ENCODE results near the gene BTBD10. TPM values are rescaled to one million over a fixed set of nuclear protein-coding genes. Genes with fewer than 3 reads are reported as not detected.

Gene BTBD10
- total RNA-seq, result 10 to 100 TPM; 20.9 to 21.0 TPM

DNA sequence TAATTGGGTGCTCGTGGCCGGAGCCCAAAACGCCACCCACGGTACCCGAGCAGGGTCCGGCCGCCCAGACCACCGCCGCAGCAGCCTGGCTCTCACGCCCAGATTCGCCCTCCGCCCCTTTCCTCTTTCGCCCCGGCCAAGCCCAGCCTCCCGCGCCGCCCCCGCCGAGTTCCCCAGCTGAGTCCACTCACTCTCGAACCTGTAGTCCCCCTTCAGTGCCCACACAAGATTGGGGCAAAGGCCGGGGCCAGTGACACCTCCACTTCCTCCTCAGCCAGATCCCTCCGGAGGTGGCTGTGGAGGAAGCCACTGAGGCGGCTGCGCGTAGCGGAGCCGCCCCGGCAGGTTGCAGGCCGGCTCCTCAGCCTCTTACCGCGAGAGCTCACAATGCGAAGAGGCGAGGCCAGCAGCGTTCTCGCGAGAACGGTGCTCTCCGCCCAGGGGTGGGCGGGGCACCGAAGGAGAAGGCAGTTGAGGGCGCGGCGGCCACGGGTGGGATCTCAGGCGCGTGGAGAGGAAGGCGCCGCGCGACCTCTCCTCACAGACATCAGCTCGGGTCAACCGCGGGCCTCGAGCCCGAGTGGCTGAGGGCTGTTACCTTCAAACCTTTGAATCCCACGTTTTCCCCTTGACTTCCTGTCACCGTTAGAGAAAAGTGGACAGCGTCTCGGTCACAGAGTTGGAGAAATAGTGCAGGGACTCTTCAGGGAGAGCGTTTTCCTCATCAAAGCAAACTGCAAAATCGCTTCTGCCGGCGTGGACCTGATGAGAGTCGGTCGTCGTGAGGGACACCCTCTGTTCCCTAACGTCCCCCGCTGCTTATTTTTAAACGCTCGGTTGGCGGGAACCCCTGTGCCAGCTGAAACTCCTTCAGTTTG lies at the start of gene BTBD10:
Gene BTBD10 (minus strand): TSS at position 322 of the 878 bp plus-strand sequence. CDS start 18,098 bp downstream, outside the sequence.
- Mint-ChIP-seq H3K4me3 (peak within 1 kb of the TSS; percentile 99), H3K27me3 (ENCODE audit: low read depth) (no peaks in the 10 kb centered on the region), H3K36me3 (ENCODE audit: low read depth) (peaks cover 11% of the 10 kb centered on the region)

GRCh38 chr11:13503393-13503792 lies 40.4 kb upstream of the BTBD10 start:
- Mint-ChIP-seq H3K9me3 (no peaks in the 10 kb centered on the region), H3K4me3 (no peak overlapping the region), H3K4me1 (ENCODE audit: low read depth) (no peaks in the 10 kb centered on the region), H3K27ac (no peak overlapping the region), H3K27me3 (ENCODE audit: low read depth) (peaks cover 11% of the 10 kb centered on the region), H3K36me3 (ENCODE audit: low read depth) (no peaks in the 10 kb centered on the region)
- CTCF ChIA-PET, result interaction anchor here (0.6 kb wide), 1 partner anchor 716 kb away, joined by 5 read pairs; no protein-coding TSS in a partner anchor
- no peak for DNase-seq
- intact Hi-C loops (cut with micrococcal nuclease), result no loop called here

More for the DNA sequence above, at the start of gene BTBD10:
- Mint-ChIP-seq H3K27ac (peak within 1 kb of the TSS; percentile 96), H3K9me3 (no peaks in the 10 kb centered on the region), H3K4me1 (ENCODE audit: low read depth) (peaks cover 33% of the 10 kb centered on the region)
- DNase-seq, result peak; percentile 94
- CTCF ChIA-PET, result interaction anchor here (0.8 to 3.4 kb wide), 3 partner anchors 15 to 204 kb away, joined by 3 to 20 read pairs (median 3); no protein-coding TSS in a partner anchor
- intact Hi-C loops (cut with micrococcal nuclease), result loop anchor here (1.0 to 2.0 kb wide), 7 partner anchors 34 to 406 kb away; partner anchors contain the start of genes BMAL1 and FAR1

DNA sequence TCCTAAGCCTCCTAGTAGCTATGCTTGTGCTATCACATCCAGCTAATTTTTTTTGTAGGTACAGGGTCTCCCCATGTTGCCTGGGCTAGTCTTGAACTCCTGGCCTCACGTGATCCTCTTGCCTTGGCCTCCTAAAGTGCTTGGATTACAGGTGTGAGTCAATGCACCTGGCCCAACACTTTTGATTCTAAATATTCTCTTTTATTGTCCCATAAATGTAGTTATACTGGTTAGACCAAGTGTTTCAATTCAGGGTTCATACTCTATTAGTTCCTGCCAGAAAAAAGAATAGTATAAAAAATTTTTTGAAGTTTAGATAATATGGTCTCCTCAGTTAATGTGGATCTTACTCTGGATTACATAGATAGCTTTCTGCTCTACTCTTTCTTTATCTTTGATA lies 39.5 kb upstream of the BTBD10 start:
- peaks cover 14% of the 10 kb centered on the region for H3K27me3 Mint-ChIP-seq (ENCODE audit: low read depth)
- intact Hi-C loops (cut with micrococcal nuclease), result no loop called here
- no peaks in the 10 kb centered on the region for H3K9me3 Mint-ChIP-seq
- CTCF ChIA-PET, result interaction anchor here (0.6 kb wide), 1 partner anchor 715 kb away, joined by 5 read pairs; no protein-coding TSS in a partner anchor
- H3K4me1 Mint-ChIP-seq (ENCODE audit: low read depth), result no peaks in the 10 kb centered on the region
- H3K36me3 Mint-ChIP-seq (ENCODE audit: low read depth), result no peaks in the 10 kb centered on the region
- H3K4me3 Mint-ChIP-seq, result no peak overlapping the region
- no peak overlapping the region for H3K27ac Mint-ChIP-seq
- DNase-seq, result no peak

- H3K36me3 Mint-ChIP-seq (ENCODE audit: low read depth), result no peaks in the 10 kb centered on the region
- no peak within 1 kb of the TSS for H3K4me3 Mint-ChIP-seq
- CTCF ChIA-PET, result no interaction called here
- intact Hi-C loops (cut with micrococcal nuclease), result no loop called here
- H3K27me3 Mint-ChIP-seq (ENCODE audit: low read depth), result peaks cover 10% of the 10 kb centered on the region
- DNase-seq, result no peak
- no peaks in the 10 kb centered on the region for H3K9me3 Mint-ChIP-seq
- H3K27ac Mint-ChIP-seq, result no peak within 1 kb of the TSS
- H3K4me1 Mint-ChIP-seq (ENCODE audit: low read depth), result no peaks in the 10 kb centered on the region
Measured at GRCh38 chr11:13495929-13496328, 32.9 kb upstream of the BTBD10 start, which contains the start of gene PTH. Gene PTH (minus strand): TSS chr11:13495997. CDS start chr11:13492855, 3,142 bp downstream.

DNA sequence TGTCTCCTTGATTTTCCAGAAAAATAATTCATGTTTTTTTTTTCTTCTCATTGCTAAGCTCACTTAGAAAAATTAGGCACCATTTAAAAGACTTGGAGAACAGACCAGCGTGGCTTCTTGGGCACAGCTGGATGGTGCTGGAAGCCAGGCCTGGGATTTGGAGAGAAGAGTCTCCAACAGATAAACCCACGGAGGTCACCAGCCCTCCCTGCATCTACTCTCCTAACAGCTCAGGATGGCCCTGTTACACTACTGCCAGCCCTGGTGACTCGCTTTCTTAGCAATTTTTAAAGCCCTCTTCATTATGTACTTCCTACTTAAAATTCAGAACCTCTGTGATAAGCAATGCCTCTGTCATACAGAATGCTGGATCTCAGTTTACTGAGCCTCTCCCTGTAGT lies 31.0 kb upstream of the BTBD10 start:
- H3K27ac Mint-ChIP-seq, result no peak overlapping the region
- peaks cover 7% of the 10 kb centered on the region for H3K27me3 Mint-ChIP-seq (ENCODE audit: low read depth)
- no peak overlapping the region for H3K4me3 Mint-ChIP-seq
- H3K4me1 Mint-ChIP-seq (ENCODE audit: low read depth), result no peaks in the 10 kb centered on the region
- no peak for DNase-seq
- H3K36me3 Mint-ChIP-seq (ENCODE audit: low read depth), result no peaks in the 10 kb centered on the region
- intact Hi-C loops (cut with micrococcal nuclease), result no loop called here
- no peaks in the 10 kb centered on the region for H3K9me3 Mint-ChIP-seq
- CTCF ChIA-PET, result interaction anchor here (0.7 kb wide), 1 partner anchor 580 kb away, joined by 3 read pairs; no protein-coding TSS in a partner anchor

DNA sequence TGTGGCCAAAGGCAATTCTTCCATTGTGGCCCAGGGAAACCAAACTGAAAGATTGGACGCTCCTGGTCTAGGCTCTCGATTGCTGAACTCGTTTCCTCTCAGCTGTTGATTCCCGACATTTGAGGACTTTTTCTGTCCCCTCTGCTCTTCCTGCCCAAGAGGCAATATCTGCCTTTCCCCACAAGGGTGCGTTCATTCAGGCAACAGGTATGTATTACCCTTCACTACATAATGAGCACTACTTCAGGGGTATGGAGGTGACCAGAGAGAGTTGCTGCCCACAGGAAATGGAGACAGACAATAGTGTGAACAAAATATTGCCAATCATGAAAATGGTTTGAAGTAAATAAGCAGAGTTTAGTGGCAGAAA lies 24.6 kb upstream of the BTBD10 start:
- intact Hi-C loops (cut with micrococcal nuclease), result loop anchor here (1.0 to 2.0 kb wide), 2 partner anchors 181 to 761 kb away; partner anchors contain the start of gene FAR1
- Mint-ChIP-seq H3K27me3 (ENCODE audit: low read depth) (peaks cover 3% of the 10 kb centered on the region), H3K36me3 (ENCODE audit: low read depth) (no peaks in the 10 kb centered on the region), H3K4me3 (peak overlapping the region; percentile 62), H3K4me1 (ENCODE audit: low read depth) (peaks cover 2% of the 10 kb centered on the region), H3K27ac (peak overlapping the region; percentile 14), H3K9me3 (peaks cover 4% of the 10 kb centered on the region)
- DNase-seq, result peak; percentile 30
- CTCF ChIA-PET, result interaction anchor here (0.6 to 2.9 kb wide), 6 partner anchors 13 to 820 kb away, joined by 3 to 20 read pairs (median 3); no protein-coding TSS in a partner anchor

DNA sequence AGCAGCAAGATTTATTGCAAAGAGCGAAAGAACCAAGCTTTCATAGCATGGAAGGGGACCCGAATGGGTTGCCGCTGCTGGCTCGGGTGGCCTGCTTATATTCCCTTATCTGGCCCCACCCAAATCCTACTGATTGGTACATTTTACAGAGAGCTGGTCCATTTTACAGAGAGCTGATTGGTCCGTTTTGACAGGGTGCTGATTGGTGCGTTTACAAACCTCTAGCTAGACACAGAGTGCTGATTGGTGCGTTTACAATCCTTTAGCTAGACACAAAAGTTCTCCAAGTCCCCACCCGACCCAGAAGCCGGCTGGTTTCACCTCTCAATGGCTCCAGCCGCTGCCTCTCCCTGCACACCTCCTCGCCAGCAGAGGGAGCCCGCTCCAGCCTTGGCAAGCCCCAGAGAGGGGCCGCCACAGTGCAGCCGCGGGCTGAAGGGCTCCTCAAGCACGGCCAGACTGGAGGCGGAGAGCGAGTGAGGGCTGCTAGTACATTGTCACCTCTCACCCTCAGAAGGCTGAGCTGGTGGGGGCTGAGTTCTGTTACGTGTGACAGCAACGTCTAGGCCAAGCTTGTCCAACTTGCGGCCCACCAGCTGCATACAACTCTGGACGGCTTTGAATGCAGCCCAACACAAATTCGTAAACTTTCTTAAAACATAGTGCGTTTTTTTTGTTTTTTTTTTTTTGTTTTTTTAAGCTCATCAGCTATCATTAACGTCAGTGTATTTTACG lies 24.1 kb upstream of the BTBD10 start:
- peaks cover 4% of the 10 kb centered on the region for H3K9me3 Mint-ChIP-seq
- no peaks in the 10 kb centered on the region for H3K36me3 Mint-ChIP-seq (ENCODE audit: low read depth)
- DNase-seq, result peak; percentile 70
- H3K27ac Mint-ChIP-seq, result no peak overlapping the region
- CTCF ChIA-PET, result interaction anchor here (0.6 to 2.9 kb wide), 7 partner anchors 9 to 821 kb away, joined by 3 to 20 read pairs (median 3); no protein-coding TSS in a partner anchor
- intact Hi-C loops (cut with micrococcal nuclease), result loop anchor here (1.0 to 2.0 kb wide), 2 partner anchors 181 to 762 kb away; partner anchors contain the start of gene FAR1
- H3K4me3 Mint-ChIP-seq, result peak overlapping the region; percentile 62
- H3K4me1 Mint-ChIP-seq (ENCODE audit: low read depth), result peaks cover 2% of the 10 kb centered on the region
- H3K27me3 Mint-ChIP-seq (ENCODE audit: low read depth), result peaks cover 5% of the 10 kb centered on the region

DNA sequence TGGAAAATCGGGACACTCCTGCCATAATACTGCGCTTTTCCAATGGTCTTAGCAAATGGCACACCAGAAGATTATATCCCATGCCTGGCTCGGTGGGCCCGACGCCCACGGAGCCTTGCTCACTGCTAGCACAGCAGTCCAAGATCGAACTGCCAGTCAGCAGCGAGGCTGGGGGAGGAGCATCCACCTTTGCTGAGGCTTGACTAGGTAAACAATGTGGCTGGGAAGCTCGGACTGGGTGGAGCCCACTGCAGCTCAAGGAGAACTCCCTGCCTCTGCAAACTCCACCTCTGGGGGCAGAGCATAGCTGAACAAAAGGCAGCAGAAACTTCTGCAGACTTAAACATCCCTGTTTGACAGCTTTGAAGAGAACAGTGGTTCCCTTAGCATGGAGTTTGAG lies 17.2 kb upstream of the BTBD10 start:
- intact Hi-C loops (cut with micrococcal nuclease), result no loop called here

DNA sequence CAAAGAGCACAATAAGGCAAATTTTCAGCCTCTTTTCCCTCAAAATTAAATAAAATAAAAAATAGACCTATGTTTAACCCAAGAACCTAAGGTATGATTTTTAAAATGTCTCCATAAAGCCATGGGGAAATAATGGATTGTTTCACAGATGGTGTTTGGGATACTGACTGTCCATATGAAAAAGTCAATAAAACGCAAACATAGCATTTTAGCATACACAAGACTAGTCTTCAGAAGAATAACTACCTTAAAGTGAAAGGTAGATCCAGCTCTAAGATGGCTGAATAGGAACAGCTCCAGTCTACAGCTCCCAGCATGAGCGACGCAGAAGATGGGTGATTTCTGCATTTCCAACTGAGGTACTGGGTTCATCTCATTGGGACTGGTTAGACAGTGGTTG lies 16.7 kb upstream of the BTBD10 start:
- no peak overlapping the region for H3K27ac Mint-ChIP-seq
- no peak for DNase-seq
- H3K4me1 Mint-ChIP-seq (ENCODE audit: low read depth), result no peaks in the 10 kb centered on the region
- no peak overlapping the region for H3K4me3 Mint-ChIP-seq
- H3K36me3 Mint-ChIP-seq (ENCODE audit: low read depth), result no peaks in the 10 kb centered on the region
- intact Hi-C loops (cut with micrococcal nuclease), result no loop called here
- peaks cover 14% of the 10 kb centered on the region for H3K27me3 Mint-ChIP-seq (ENCODE audit: low read depth)
- CTCF ChIA-PET, result no interaction called here
- H3K9me3 Mint-ChIP-seq, result peaks cover 4% of the 10 kb centered on the region

More for the DNA sequence above, 17.2 kb upstream of the BTBD10 start:
- Mint-ChIP-seq H3K27me3 (ENCODE audit: low read depth) (peaks cover 14% of the 10 kb centered on the region), H3K4me1 (ENCODE audit: low read depth) (no peaks in the 10 kb centered on the region), H3K36me3 (ENCODE audit: low read depth) (no peaks in the 10 kb centered on the region), H3K9me3 (peaks cover 4% of the 10 kb centered on the region), H3K4me3 (no peak overlapping the region), H3K27ac (no peak overlapping the region)
- no peak for DNase-seq
- CTCF ChIA-PET, result interaction anchor here (0.7 kb wide), 1 partner anchor 13 kb away, joined by 6 read pairs; no protein-coding TSS in a partner anchor

DNA sequence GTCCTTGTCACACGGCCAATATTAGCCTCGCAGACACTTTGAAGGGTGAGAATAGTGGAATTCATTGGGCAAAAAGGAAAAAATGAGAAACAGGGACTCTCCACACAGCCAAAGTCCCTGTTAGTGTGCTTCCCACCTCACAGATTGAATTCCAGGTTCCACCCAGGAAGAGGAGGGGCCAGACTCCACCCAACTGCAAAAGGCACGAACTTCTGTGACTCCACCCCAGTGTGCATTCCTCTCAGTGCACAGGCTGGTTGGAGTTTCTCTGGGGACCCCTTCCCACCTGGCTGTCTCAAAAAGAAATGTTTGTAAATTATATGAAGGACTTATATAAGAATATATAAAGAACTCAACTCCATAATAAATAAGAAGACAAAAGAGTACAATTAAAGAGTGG lies 12.1 kb upstream of the BTBD10 start:
- intact Hi-C loops (cut with micrococcal nuclease), result no loop called here
- CTCF ChIA-PET, result interaction anchor here (1.1 kb wide), 1 partner anchor 10 kb away, joined by 3 read pairs; no protein-coding TSS in a partner anchor

GRCh38 chr11:13473013-13473722 lies 10.1 kb upstream of the BTBD10 start:
- Mint-ChIP-seq H3K4me3 (no peak overlapping the region), H3K9me3 (no peaks in the 10 kb centered on the region), H3K27ac (no peak overlapping the region), H3K4me1 (ENCODE audit: low read depth) (no peaks in the 10 kb centered on the region), H3K36me3 (ENCODE audit: low read depth) (no peaks in the 10 kb centered on the region), H3K27me3 (ENCODE audit: low read depth) (peaks cover 5% of the 10 kb centered on the region)
- DNase-seq, result no peak
- intact Hi-C loops (cut with micrococcal nuclease), result no loop called here
- CTCF ChIA-PET, result interaction anchor here (0.7 to 1.0 kb wide), 3 partner anchors 14 to 480 kb away, joined by 3 to 5 read pairs (median 3); no protein-coding TSS in a partner anchor

More for the DNA sequence above, 12.1 kb upstream of the BTBD10 start:
- no peaks in the 10 kb centered on the region for H3K9me3 Mint-ChIP-seq
- H3K4me3 Mint-ChIP-seq, result no peak overlapping the region
- H3K27me3 Mint-ChIP-seq (ENCODE audit: low read depth), result peaks cover 15% of the 10 kb centered on the region
- H3K36me3 Mint-ChIP-seq (ENCODE audit: low read depth), result no peaks in the 10 kb centered on the region
- no peak overlapping the region for H3K27ac Mint-ChIP-seq
- H3K4me1 Mint-ChIP-seq (ENCODE audit: low read depth), result no peaks in the 10 kb centered on the region
- DNase-seq, result no peak
